HEK293T (cell line): ENCODE results near the gene MACROD2.

Experiments used
- ARNT ChIP-seq: fragments of 450-650 bp; IDR thresholded peaks from 2 replicates; pipeline ENCODE4 v1.6.1; 2017; ENCODE audit warnings: mild to moderate bottlenecking
- BHLHE40 ChIP-seq: fragments of 450-650 bp; IDR thresholded peaks from 2 replicates; pipeline ENCODE4 v1.6.1; 2016; ENCODE audit warnings: mild to moderate bottlenecking, moderate library complexity, borderline replicate concordance
- CTBP1 ChIP-seq: fragments of 450-650 bp; IDR thresholded peaks from 2 replicates; pipeline ENCODE4 v1.6.1; 2016; ENCODE audit warnings: borderline replicate concordance
- ELF4 ChIP-seq: fragments of 450-650 bp; IDR thresholded peaks from 2 replicates; pipeline ENCODE4 v1.6.1; 2017; ENCODE audit warnings: antibody characterized with exemption
- FOXA1 ChIP-seq: fragments of 450-650 bp; IDR thresholded peaks from 2 replicates; pipeline ENCODE4 v1.6.1; 2016; ENCODE audit warnings: mild to moderate bottlenecking
- FOXK2 ChIP-seq: fragments of 450-650 bp; IDR thresholded peaks from 2 replicates; pipeline ENCODE4 v1.6.1; 2016; ENCODE audit warnings: mild to moderate bottlenecking
- FOXM1 ChIP-seq: fragments of 450-650 bp; IDR thresholded peaks from 2 replicates; pipeline ENCODE4 v1.6.1; 2017; ENCODE audit warnings: mild to moderate bottlenecking, borderline replicate concordance
- LEF1 ChIP-seq: fragments of 450-650 bp; IDR thresholded peaks from 2 replicates; pipeline ENCODE4 v1.6.1; 2017; ENCODE audit warnings: mild to moderate bottlenecking, borderline replicate concordance
- NFRKB ChIP-seq: fragments of 450-650 bp; IDR thresholded peaks from 2 replicates; pipeline ENCODE4 v1.6.1; 2016; ENCODE audit warnings: mild to moderate bottlenecking, moderate library complexity
- SP1 ChIP-seq: fragments of 450-650 bp; IDR thresholded peaks from 2 replicates; pipeline ENCODE4 v1.6.1; 2017
- TARDBP ChIP-seq: fragments of 450-650 bp; IDR thresholded peaks from 2 replicates; pipeline ENCODE4 v1.6.1; 2016
- ZNF384 ChIP-seq: fragments of 450-650 bp; IDR thresholded peaks from 2 replicates; pipeline ENCODE4 v1.6.1; 2016

GRCh38 chr20:15220778-15221565 lies 1225.7 kb downstream of the MACROD2 start:
- TF ChIP-seq FOXA1 (no peak), ARNT (no peak), ZNF384 (no peak), FOXK2 (no peak), BHLHE40 (no peak), SP1 (no peak), FOXM1 (no peak), LEF1 (no peak), ELF4 (no peak), NFRKB (no peak), TARDBP (no peak), CTBP1 (no peak)
